ENCODE measurements around the gene FAM78A.
"Not testable (repeated sequence)": the region's sequence is repeated elsewhere in the genome, so short reads cannot be mapped to it uniquely, and the experiment has no call there.

Gene FAM78A

GRCh38 chr9:131236761-131237160, 39.5 kb downstream of the FAM78A start:
- DNase-seq, result no peak

- DNase-seq, result no peak
Measured at GRCh38 chr9:131236161-131236560, 40.1 kb downstream of the FAM78A start.

GRCh38 chr9:131235480-131235851, 40.8 kb downstream of the FAM78A start:
- no peak for DNase-seq

- DNase-seq, result no peak
Measured at GRCh38 chr9:131234799-131235479, 41.4 kb downstream of the FAM78A start.

GRCh38 chr9:131233995-131234394, 42.3 kb downstream of the FAM78A start:
- no peak for DNase-seq

- DNase-seq, result no peak
Measured at GRCh38 chr9:131233556-131233955, 42.8 kb downstream of the FAM78A start.

- no peak for DNase-seq
Measured at GRCh38 chr9:131228988-131229387, 47.3 kb downstream of the FAM78A start.

GRCh38 chr9:131227959-131228460, 48.3 kb downstream of the FAM78A start:
- no peak for DNase-seq

- DNase-seq, result no peak
Measured at GRCh38 chr9:131227112-131227958, 49.0 kb downstream of the FAM78A start.

GRCh38 chr9:131226226-131226625, 50.1 kb downstream of the FAM78A start:
- DNase-seq, result no peak

- no peak for DNase-seq
Measured at GRCh38 chr9:131222460-131222859, 53.9 kb downstream of the FAM78A start.

- DNase-seq, result no peak
Measured at GRCh38 chr9:131220485-131220884, 55.8 kb downstream of the FAM78A start.

GRCh38 chr9:131218370-131218769, 57.9 kb downstream of the FAM78A start:
- DNase-seq, result no peak

GRCh38 chr9:131217331-131218031, 58.8 kb downstream of the FAM78A start:
- no peak for DNase-seq

- no peak for DNase-seq
Measured at GRCh38 chr9:131216806-131217205, 59.5 kb downstream of the FAM78A start.

- no peak for DNase-seq
Measured at GRCh38 chr9:131214876-131215275, 61.4 kb downstream of the FAM78A start.

- no peak for DNase-seq
Measured at GRCh38 chr9:131214286-131214856, 61.9 kb downstream of the FAM78A start.

- not testable (repeated sequence) for DNase-seq
Measured at GRCh38 chr9:131211920-131212319, 64.4 kb downstream of the FAM78A start.
